Activated effector memory CD4-positive, alpha-beta T cell treated with anti-CD3 and anti-CD28 coated beads, Interleukin-2, amount 50 U/mL, for 16 hours (primary cell): ENCODE results near the gene NANOS3.

ENCODE experiments used
- DNase-seq: peaks from one replicate; pipeline ENCODE4 v3.0.0-alpha.2; 2020

The NANOS3 gene

DNA sequence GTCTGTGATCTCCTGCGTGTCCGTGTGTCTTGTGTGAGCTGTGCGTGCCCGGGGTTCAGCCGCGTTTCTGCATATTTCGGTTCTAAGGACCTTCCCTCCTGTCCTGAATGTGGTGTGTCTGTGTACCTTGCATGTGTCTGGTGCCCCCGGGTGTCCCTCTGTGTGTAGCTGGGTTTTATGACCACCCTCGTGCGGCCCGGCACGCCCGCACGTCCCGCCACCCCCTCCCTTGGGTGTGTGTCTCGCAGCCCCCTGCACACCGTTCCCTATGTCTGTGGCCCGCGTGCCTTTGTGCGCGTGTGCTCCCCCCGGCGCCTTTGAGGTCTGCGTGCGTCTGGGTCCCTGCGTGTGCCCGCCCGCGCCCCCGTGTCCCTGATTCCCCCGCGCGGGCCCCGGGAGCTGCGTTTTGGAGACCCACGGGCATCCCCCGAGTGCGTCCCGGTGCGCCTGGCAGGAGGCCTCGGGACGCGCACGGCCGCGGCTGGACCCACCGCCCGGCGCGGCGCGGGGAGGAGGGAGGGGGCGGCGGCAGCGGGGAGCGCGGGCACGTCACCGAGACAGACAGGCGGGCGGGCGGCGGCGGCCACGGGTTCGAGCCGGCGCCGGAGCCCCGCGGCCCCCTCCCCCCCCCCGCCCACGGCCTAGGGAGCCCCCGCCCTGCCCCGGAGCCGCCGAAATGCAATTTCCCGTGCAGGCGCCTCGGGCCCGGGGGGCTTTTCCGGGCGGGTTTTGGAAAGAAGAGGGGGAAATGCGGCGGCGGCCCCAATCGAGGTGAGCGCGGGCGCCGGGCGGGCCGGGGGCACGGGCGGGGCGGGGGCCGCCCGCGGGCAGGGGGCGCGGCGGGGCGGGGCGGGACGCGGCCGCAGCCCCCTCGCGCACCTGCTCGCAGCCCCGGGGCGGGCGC is 12.0 kb upstream of the NANOS3 start:
- no peak for DNase-seq

DNA sequence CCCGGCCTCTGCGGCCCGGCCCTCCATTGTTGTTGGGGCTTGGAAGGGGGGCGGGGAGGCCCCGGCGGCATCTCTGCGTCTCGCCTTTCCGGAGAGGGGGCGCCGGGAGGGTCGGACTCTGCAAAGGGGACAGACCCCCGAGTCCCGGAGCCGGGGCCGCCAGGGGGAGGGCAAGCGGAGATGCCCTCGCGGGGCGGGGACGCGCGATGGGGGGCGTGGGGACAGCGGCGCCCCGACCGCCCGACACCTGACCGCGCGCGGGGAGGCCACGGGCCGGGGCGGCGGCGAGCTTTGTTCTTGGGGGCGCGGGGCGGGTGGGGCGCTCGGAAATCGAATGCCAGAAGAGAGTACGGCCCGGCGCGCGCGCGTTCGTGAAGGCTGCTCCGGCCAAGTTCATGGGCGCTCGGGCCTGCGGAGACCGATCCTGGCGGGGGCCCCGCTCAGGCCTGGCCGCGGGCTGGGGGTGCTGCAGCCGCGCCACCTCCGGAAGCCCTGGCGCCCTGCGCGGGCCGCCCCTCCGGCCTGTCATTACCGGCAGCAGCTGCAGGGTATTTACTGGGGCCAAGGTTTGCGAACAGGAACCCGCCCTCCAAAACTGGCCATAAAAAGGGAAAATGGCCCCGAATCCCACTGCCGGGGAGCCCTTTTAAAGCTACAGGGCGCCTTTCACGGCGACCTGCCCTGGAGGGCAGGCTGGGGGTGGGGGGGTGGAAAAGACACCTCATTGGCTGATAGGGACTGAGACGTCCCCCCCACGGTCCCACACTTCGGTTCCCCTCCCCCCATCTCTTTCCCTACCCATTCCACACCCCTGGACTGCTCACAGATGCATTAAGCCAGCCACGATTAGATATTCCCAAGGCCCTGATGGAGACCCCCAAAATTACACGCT is 11.1 kb upstream of the NANOS3 start:
- peak; percentile 67 for DNase-seq

- no peak for DNase-seq
Observed at GRCh38 chr19:13866463-13867046, 10.4 kb upstream of the NANOS3 start.

- DNase-seq, result no peak
Observed at GRCh38 chr19:13868663-13869062, 8.3 kb upstream of the NANOS3 start.

- DNase-seq, result no peak
Observed at GRCh38 chr19:13869281-13869680, 7.7 kb upstream of the NANOS3 start.

- no peak for DNase-seq
Observed at GRCh38 chr19:13870873-13871272, 6.1 kb upstream of the NANOS3 start.

DNA sequence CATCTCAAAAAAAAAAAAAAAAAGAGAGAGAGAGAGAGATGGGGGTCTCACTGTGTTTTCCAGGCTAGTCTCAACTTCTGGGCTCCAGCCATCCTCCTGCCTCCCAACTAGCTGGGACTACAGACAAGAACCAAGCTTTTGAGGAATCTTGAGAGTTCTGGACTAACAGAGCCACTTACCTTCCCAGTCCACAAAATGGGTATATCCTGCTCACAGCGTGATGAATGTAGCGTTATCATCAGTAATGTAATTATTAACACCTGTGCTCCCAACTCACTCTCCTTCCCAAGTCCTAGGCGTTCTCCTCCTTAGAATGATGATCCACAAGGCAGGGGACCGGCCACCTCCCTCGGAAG is 4.6 kb upstream of the NANOS3 start:
- DNase-seq, result no peak

DNA sequence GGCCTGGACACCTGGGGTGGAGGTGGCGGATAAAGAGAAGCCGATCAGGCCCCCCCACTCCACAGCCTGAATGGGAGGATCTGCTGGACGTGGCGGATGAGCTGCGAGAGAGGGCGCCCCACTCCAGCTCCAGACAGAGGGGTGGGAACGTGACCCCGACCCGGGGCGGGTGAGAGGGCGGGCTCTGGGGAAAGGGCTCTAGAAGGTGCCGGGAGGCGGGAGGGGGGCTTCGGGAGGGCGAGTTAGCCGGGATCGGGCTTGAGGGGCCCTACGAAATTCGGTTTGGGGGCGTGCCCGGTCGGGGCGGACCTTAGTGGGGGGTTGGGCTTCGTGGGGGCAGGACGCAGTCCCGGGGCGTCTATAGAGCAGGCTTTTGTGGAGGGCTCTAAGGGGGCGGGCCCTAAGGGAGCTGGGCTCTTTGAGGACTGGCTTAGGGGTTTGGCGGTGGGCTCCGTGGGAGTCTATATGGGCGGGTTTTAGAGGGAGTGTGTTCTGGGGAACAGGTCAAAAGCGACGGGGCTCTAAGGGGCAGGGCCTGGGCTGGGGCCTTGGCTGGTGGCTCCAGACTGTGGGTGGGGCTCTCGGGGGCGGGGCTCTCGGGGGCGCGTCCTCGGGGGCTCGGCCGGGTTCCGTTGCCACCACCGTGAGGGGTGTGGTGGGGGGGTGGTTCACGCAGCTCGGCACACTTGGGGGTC is 4.1 kb upstream of the NANOS3 start:
- peak; percentile 72 for DNase-seq

DNA sequence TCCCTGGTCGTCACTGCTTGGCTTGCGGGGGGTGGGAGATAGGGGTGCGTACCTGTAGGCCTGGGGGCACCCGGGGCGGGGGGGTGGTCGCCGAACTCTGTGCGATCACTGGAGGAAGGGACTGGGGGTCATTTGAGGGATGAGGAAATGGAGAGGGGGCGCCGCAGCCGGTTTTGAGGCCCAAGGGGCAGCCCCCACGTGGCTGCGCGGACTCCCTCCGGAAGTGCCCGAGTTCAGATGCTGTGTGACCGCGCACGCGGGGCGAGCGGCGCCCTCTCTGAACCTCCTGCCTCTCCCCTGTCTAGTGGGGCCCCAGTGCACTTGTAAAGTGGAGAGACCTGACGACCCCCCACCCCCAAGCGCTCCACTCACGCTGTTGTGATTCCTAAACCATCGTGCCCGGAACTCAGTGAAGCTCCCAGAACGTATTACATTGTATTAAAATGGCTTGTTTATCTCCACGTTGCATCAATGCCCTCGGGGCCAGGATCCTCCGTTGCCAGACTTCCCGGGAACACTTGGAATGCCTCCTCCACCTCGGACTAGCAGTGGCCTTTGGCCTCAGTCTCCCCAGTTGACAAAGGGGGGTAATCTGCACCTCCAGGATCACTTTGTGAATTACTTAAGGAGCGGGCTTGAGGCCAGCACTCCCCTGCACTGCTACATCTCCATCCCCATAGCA is 3.0 kb upstream of the NANOS3 start:
- DNase-seq, result no peak

DNA sequence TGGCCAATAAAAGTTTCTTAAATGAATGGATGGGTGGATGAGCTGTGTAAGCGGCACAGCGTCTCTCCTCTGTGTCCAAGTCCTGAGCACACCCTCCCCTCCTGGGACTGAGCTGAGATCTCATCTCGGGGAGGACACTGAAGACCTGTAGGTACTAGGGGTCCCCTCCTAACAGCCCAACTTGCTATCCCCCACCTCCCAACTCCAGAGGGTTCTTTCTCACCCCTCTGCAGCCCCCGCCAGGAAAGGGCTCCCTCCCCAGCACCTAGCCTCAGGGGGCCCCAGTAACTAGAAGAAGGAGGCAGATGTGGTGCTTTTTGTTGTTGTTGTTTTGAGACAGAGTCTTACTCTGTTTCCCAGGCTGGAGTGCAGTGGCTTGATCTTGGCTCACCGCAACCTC is 1.1 kb upstream of the NANOS3 start:
- DNase-seq, result no peak

DNA sequence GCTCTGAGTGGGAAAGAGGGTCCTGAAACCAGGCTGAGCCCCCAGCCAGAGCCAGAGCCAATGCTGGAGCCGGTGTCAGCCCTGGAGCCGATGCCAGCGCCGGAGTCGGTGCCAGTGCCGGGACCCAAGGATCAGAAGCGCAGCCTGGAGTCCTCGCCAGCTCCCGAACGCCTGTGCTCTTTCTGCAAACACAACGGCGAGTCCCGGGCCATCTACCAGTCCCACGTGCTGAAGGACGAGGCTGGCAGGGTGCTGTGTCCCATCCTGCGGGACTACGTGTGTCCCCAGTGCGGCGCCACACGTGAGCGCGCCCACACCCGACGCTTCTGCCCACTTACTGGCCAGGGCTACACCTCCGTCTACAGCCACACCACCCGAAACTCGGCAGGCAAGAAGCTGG is 369 bp downstream of the NANOS3 start:
- no peak for DNase-seq

DNA sequence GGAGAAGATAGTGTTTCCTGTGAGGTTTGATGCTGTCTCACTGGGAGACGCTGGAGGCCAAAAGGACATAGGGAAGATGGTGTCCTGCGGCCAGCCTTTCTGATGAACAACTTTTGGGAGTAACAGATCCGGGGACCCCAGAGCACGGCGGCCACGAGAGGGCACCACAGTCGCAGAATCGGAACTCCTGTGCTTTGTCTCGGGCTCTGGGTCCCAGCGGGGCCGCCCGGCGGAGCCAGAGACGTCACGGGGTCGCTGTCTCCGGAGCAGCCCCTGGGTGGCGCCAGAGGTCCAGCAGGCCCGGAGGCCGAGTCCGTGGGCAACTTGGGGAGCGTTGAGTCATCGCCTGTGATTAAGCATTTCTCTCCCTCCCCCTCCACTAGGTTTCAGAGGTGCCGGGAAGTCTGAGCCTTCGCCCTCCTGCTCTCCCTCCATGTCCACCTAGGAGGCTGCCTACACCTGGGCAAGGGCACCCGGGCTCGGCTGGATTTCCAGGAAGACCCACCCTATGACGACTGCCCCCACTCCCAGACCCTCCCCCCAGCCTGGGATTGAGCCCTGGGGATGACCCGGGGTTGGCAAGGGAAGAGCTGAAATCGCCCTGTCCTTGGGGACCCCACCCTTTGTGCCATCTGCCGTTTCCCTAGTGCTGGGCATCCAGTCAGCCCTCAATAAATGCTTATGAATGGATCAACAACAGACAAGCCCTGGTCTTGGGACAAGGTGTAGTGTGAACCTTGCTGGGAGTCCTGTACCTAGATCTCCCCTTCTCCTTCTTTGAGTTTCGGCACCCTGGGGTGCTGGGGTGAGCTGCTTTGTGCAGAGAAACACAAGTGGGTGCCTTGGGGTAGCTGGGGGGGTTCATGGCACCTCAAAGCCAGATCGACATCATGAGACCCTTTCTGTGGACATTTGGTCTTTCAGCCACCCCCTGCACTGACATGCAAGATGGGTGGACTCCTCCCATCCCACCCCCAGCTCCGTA is 3.4 kb downstream of the NANOS3 start:
- DNase-seq, result peak; percentile 99

- DNase-seq, result peak; percentile 70
Observed at GRCh38 chr19:13881251-13881691, 4.3 kb downstream of the NANOS3 start.

GRCh38 chr19:13881692-13882418 is 4.9 kb downstream of the NANOS3 start:
- peak; percentile 72 for DNase-seq

- no peak for DNase-seq
Observed at GRCh38 chr19:13882419-13882795, 5.5 kb downstream of the NANOS3 start.

DNA sequence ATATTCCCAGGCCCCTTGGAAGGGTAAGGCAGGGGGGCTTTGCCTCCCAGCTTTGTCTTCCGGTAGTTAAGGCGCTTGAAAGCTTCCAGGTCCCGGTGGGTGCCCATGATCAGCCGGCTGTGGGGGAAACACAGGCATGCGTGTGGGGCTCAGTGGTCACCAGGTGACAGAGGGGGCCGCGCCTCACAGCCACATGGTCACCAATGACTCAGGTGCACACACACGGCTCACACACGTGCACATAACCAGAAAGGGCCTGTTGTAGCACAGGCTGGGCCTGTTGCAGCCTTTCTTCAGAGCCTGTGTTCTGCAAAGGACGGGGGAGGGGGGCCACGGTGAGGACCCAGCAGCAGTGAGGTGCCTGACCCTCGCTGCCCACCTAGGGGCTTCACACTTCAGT is 5.9 kb downstream of the NANOS3 start:
- no peak for DNase-seq

DNA sequence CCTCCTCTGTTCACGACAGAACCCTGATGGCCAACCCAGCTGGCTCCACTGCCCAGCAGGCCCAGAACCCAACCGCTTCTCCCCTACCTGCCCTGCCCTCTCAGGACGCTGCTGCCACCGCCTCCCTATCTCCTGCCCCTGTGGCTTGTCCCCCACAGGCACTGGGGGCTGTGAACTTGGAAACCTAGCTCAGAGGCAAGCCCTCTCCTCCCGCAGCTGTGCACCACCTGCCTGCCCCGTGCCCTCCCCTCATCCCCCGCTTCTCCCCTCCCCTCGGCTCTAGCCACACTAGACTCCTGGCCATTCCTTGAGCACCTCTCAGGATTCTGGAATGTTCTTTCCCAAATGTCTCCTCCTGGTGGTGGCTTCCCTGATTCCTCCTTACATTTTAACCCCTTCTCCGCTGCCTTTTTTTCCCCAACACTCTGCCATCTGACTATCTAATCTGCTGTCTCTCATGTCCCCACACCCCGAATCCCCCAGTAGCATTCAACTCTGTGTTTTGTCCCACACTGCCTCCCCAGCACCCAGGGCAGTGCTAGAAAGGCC is 6.7 kb downstream of the NANOS3 start:
- DNase-seq, result no peak

DNA sequence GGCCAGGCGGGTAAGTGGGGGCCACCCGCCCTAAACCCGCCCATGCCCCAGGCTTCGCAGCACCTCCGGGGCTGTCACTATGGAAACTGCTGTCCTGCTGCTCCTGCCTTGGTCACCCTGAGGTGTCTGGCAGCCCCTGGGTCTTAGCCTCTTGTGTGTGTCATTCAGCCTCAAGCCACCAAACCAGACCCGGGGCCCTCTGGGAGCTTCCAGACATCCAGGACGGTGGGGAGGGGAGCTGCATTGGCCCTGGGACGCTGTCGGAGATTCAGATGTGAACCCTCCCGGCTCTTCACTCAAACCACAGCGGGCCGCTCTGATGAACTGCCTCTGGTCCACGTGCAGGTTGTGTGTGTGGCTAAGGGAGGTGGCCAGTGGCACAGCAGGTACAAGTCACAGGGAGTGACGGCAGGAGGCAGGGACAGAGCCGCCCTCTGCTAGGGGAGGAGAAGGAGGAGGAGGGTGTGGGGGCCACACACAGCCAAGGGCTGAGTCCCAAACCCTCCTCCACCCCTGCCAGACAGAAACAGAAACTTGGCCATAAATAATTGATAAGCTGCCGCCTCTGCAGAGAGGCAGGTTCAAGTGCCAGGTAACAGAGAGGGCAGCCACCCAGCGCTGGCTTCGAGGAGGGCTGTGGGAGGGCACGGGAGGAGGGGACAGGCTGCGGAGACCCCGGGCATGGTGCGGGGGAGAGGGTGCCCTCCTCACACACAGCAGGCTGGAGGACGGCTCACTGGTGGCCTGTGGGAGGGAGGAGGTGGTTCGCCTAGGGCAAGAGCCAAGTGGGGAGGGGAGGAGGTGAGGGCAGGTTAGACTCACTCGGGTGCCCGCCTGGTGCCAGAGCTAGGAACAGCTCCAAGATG is 8.0 kb downstream of the NANOS3 start:
- no peak for DNase-seq

GRCh38 chr19:13885826-13886365 is 9.0 kb downstream of the NANOS3 start:
- no peak for DNase-seq
